RWPE1 (cell line): ENCODE measurements around the gene STAC2.

Experiments
- CTCF ChIA-PET: fragments of 350-600 bp; sonication (Branson Sonifier 250); formaldehyde crosslinking; extraction: SDS; loops from one replicate; lab custom pipeline; 2021; lab: Yijun Ruan, JAX
- POLR2A ChIA-PET: fragments of 400-600 bp; formaldehyde crosslinking; extraction: SDS; loops from one replicate; lab custom pipeline; 2020; ENCODE audit warnings: antibody characterized with exemption; ENCODE audit not compliant: low non-redundant PET; lab: Yijun Ruan, JAX
- DNase-seq: peaks from one replicate; pipeline ENCODE4 v3.0.0; 2012; ENCODE audit warnings: low spot score
- H3K27ac ChIP-seq: fragments of 450-650 bp; 2 replicates; pipeline ENCODE4 v1.5.1; 2017
- CTCF ChIP-seq: fragments of 450-650 bp; conservative IDR thresholded peaks from 2 replicates; pipeline ENCODE4 v1.5.1; 2017; ENCODE audit warnings: low read depth, mild to moderate bottlenecking

STAC2 gene

GRCh38 chr17:39197380-39198185 is 28.2 kb downstream of the STAC2 start, which contains the start of gene CACNB1:
TSS of gene CACNB1 (minus strand) at chr17:39197669. CDS start at chr17:39197495, 174 bp downstream.
- no peak for TF ChIP-seq CTCF
- H3K27ac ChIP-seq: peak within 1 kb of the TSS; percentile 88
- ChIA-PET CTCF (interaction anchor here (0.6 kb wide), 2 partner anchors 42 to 215 kb away, joined by 3 to 4 read pairs; no protein-coding TSS in a partner anchor), POLR2A (interaction anchor here (0.5 to 0.8 kb wide), 2 partner anchors 24 to 148 kb away, joined by 3 read pairs; no protein-coding TSS in a partner anchor)
- DNase-seq: peak; percentile 78

GRCh38 chr17:39196808-39197291 is 28.9 kb downstream of the STAC2 start:
- POLR2A ChIA-PET: interaction anchor here (0.5 kb wide), 1 partner anchor 147 kb away, joined by 3 read pairs; no protein-coding TSS in a partner anchor
- CTCF ChIA-PET: interaction anchor here (0.6 kb wide), 2 partner anchors 43 to 214 kb away, joined by 3 to 4 read pairs; no protein-coding TSS in a partner anchor

GRCh38 chr17:39196241-39196807 is 29.4 kb downstream of the STAC2 start:
- no peak for TF ChIP-seq CTCF
- ChIA-PET POLR2A (no interaction called here), CTCF (interaction anchor here (0.6 to 1.6 kb wide), 3 partner anchors 21 to 49 kb away, joined by 3 to 10 read pairs (median 8); no protein-coding TSS in a partner anchor)
- peak overlapping the region; percentile 88 for H3K27ac ChIP-seq
- no peak for DNase-seq

More at GRCh38 chr17:39196808-39197291, 28.9 kb downstream of the STAC2 start:
- H3K27ac ChIP-seq: peak overlapping the region; percentile 88
- DNase-seq: peak; percentile 54
- no peak for TF ChIP-seq CTCF

GRCh38 chr17:39195568-39196160 is 30.1 kb downstream of the STAC2 start:
- TF ChIP-seq CTCF: no peak
- POLR2A ChIA-PET: no interaction called here
- H3K27ac ChIP-seq: peak overlapping the region; percentile 88
- CTCF ChIA-PET: interaction anchor here (0.5 to 1.6 kb wide), 5 partner anchors 21 to 261 kb away, joined by 3 to 10 read pairs (median 5); no protein-coding TSS in a partner anchor
- DNase-seq: no peak

GRCh38 chr17:39194985-39195524 is 30.7 kb downstream of the STAC2 start:
- H3K27ac ChIP-seq: peak overlapping the region; percentile 88
- no peak for TF ChIP-seq CTCF
- POLR2A ChIA-PET: no interaction called here
- CTCF ChIA-PET: interaction anchor here (0.6 to 1.6 kb wide), 6 partner anchors 12 to 256 kb away, joined by 3 to 10 read pairs (median 6); no protein-coding TSS in a partner anchor
- no peak for DNase-seq
